Erythroblast (primary cell): Measurements from ENCODE around the gene ADH1C.

Experiments
- GATA1 ChIP-seq: IDR thresholded peaks from 2 replicates; pipeline ENCODE4 v1.6.1; 2011; ENCODE audit warnings: low read depth, mild to moderate bottlenecking, control low read depth, low read length, moderate library complexity
- POLR2A ChIP-seq: IDR thresholded peaks from 2 replicates; pipeline ENCODE4 v1.6.1; 2011; ENCODE audit warnings: mild to moderate bottlenecking, low read length

DNA sequence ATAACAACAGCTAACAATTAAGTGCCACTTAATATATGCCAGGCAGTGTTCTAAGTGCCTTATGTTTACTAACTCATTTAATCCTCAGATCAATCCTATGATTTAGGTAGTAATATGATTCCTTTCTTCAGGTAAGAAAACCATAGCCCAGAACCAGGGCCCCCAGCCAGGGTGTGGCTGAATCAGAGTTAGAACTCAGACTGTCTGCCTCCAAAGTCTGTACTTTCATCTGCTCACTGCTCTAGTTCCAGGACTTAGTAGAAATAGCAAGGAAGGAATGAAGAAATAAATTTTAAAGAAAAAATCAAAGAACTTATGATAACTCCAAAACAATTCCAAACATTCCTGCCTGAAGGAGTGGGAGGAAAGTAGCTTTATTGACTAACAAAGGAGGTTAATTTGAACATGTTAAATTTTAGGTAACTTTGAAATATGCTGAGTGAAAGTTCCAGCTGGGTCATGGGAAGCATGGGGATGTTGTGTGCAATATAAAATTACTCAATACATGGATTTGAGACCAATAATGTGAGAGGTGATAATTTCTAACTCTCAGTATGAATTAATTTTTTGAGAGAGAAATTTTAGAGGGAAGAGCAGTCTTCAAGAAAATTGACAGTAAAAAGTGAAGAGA, 8.8 kb upstream of the ADH1C start:
- TF ChIP-seq POLR2A = no peak
- no peak for TF ChIP-seq GATA1
